ENCODE data around the gene ABCC5.
"Not testable (repeated sequence)": the region's sequence is repeated elsewhere in the genome, so short reads cannot be mapped to it uniquely, and the experiment has no call there.

The ABCC5 gene

GRCh38 chr3:183884097-183884426 is 133.6 kb downstream of the ABCC5 start:
- DNase-seq = no peak

GRCh38 chr3:183883291-183884096 is 134.2 kb downstream of the ABCC5 start:
- no peak for DNase-seq

GRCh38 chr3:183880121-183880520 is 137.6 kb downstream of the ABCC5 start:
- no peak for DNase-seq

GRCh38 chr3:183879243-183879642 is 138.4 kb downstream of the ABCC5 start:
- DNase-seq = no peak

- DNase-seq = no peak
These were observed 139.6 kb downstream of the ABCC5 start for GRCh38 chr3:183878071-183878470.

DNA sequence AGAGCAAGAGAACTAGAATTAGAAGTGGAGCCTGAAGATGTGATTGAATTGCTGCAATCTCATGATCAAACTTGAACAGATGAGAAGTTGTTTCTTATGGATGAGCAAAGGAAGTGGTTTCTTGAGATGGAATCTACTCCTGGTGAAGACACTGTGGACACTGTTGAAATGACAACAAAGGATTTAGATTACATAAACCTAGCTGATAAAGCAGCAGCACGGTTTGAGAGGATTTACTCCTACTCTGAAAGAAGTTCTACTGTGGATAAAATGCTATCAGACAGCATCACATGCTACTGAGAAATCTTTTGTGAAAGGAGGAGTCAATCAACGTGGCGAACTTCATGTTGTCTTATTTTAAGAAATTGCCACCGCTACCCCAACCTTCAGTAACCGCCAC is 140.5 kb downstream of the ABCC5 start:
- not testable (repeated sequence) for DNase-seq

DNA sequence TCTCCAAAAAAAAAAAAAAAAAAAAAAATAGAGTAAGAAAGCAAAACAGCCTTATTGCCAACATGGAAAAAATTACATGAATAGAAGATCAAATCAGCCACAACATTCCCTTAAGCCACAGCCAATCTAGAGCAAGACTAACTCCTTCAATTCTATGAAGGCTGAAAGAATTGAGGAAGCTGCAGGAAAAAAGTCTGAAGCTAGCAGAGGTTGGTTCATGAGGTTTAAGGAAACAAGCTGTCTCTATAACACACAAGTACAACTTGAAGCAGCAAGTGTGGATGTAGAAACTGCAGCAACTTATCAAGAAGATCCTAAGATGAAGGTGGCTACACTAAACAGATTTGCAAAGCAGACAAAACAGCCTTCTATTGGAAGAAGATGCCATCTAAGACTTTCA is 142.3 kb downstream of the ABCC5 start:
- no peak for DNase-seq

DNA sequence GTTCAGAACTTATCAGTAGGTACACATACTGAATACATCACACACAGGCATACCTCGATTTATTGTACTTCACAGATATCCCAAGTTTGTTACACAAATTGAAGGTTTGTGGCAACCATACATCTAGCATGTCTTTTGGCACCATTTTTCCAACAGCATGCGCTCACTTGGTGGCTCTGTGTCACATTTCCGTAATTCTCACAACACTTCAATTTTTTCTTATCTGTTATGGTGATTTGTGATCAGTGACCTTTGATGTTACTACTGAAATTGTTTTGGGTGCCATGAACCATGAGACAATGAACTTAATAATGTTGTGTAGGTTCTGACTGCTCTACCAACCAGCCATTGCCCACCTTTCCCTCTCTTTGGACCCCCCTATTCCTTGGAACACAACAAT is 143.8 kb downstream of the ABCC5 start:
- DNase-seq = no peak

- no peak for DNase-seq
These were observed 146.1 kb downstream of the ABCC5 start for GRCh38 chr3:183871541-183871940.

DNA sequence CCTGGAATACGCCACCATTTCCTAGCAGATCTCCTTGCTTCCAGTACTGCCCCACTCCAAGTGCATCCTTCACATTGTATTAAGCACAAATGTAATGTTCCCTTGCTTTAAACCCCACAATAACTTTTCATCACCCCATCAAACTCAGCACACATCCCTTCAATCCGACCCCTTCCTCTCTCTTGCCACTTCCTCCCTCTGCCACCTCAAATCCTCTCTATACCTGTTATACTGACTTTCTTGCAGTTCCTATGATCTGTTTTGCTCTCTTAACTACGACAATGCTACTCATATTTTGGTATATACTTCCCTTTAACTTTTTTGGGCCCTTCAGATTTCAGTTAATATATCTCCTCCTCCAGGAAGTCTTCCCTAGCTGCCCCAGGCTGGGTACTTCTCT is 147.1 kb downstream of the ABCC5 start:
- DNase-seq = no peak

Measured in effector CD4-positive, alpha-beta T cell (primary cell).